HG03139 (cell line): ENCODE data around the gene SPSB2.
"Not testable (repeated sequence)": the region's sequence is repeated elsewhere in the genome, so short reads cannot be mapped to it uniquely, and the experiment has no call there.

Source experiments
- ATAC-seq: cut with Tn5 transposase; IDR thresholded peaks from one replicate; pipeline ENCODE4 v1.9.1; 2021; ENCODE audit not compliant: unreplicated experiment

The SPSB2 gene

GRCh38 chr12:6871052-6871957, 1.8 kb downstream of the SPSB2 start:
- ATAC-seq, result no peak

GRCh38 chr12:6870304-6870703, 2.8 kb downstream of the SPSB2 start:
- ATAC-seq, result not testable (repeated sequence)

GRCh38 chr12:6869049-6870021, 3.8 kb downstream of the SPSB2 start:
- ATAC-seq, result no peak

- no peak for ATAC-seq
Measured at GRCh38 chr12:6868211-6869048, 4.7 kb downstream of the SPSB2 start.

GRCh38 chr12:6867413-6868210, 5.5 kb downstream of the SPSB2 start, which contains the start of gene TPI1:
TSS of gene TPI1 (plus strand) at chr12:6867531. CDS start at chr12:6867567, 36 bp downstream.
- peak; percentile 47 for ATAC-seq

- no peak for ATAC-seq
Measured at GRCh38 chr12:6866920-6867412, 6.1 kb downstream of the SPSB2 start.

GRCh38 chr12:6866163-6866919, 6.8 kb downstream of the SPSB2 start:
- ATAC-seq, result no peak

GRCh38 chr12:6865307-6865706, 7.8 kb downstream of the SPSB2 start:
- ATAC-seq, result not testable (repeated sequence)

GRCh38 chr12:6863586-6864321, 9.3 kb downstream of the SPSB2 start:
- no peak for ATAC-seq

- no peak for ATAC-seq
Measured at GRCh38 chr12:6863033-6863432, 10.1 kb downstream of the SPSB2 start.

GRCh38 chr12:6861391-6861790, 11.7 kb downstream of the SPSB2 start:
- ATAC-seq, result no peak

GRCh38 chr12:6860942-6861341, 12.2 kb downstream of the SPSB2 start:
- ATAC-seq, result no peak

- no peak for ATAC-seq
Measured at GRCh38 chr12:6860116-6860515, 13.0 kb downstream of the SPSB2 start.

- ATAC-seq, result no peak
Measured at GRCh38 chr12:6858799-6859198, 14.3 kb downstream of the SPSB2 start.

GRCh38 chr12:6855322-6855721, 17.8 kb downstream of the SPSB2 start:
- ATAC-seq, result no peak

- no peak for ATAC-seq
Measured at GRCh38 chr12:6854036-6854435, 19.1 kb downstream of the SPSB2 start.

GRCh38 chr12:6853626-6854025, 19.5 kb downstream of the SPSB2 start:
- ATAC-seq, result no peak

GRCh38 chr12:6852651-6853354, 20.3 kb downstream of the SPSB2 start:
- no peak for ATAC-seq
